ENCODE measurements around the gene CCIN. TPM values are rescaled to one million over a fixed set of nuclear protein-coding genes. Genes with fewer than 3 reads are reported as not detected.

CCIN gene
- polyA plus RNA-seq, 1 of the 3 experiments (the other 2 are of a cell fraction): 0.54 TPM

DNA sequence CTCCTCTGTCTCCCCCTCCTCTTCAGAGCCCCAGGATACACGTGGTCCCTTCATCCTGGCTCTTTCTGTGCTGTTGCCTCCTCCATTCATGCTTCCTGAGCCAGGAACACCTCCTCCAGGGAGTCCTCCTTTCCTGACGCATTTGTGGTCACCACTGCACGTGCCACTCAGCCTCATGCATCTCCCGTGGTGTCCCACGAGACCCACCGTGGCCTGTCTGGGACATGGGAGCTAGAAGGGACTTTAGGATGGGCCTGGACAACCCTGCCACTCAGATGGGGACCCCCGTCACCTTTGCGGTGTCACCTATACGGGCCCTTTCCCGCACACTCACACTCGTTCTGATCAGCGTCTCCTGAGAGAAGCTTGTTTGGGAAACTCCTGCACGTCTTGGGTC, 25.9 kb upstream of the CCIN start:
- Histone ChIP-seq H3F3A (replicated peaks; ENCODE audit: insufficient read depth) (peaks cover 12% of the 10 kb centered on the region), H3K36me3 (replicated peaks in 1 of 2; ENCODE audit: control insufficient read depth in 1 of 2, insufficient read depth in 2 of 2, low read length in 1 of 2) (peaks cover 0 to 23% of the 10 kb centered on the region in 2 experiments), H3K4me3 (ENCODE audit: low read depth in 2 of 2, low read length in 1 of 2) (no peak overlapping the region), H4K20me1 (ENCODE audit: insufficient read depth) (peaks cover 3% of the 10 kb centered on the region), H3K27ac (ENCODE audit: low read depth in 2 of 2, low read length in 1 of 2) (no peak overlapping the region), H3K79me2 (ENCODE audit: insufficient read depth) (peaks cover 35% of the 10 kb centered on the region; the same call in 1 of the 2 replicates), H3K4me1 (ENCODE audit: control insufficient read depth in 1 of 2, insufficient read depth in 2 of 2, low read depth in 1 of 2, low read length in 1 of 2) (peaks cover 7 to 13% of the 10 kb centered on the region in 2 experiments; a peak in 3 of 4 replicates), H3K9me3 (no peaks in the 10 kb centered on the region), H3K27me3 (ENCODE audit: insufficient read depth) (no peaks in the 10 kb centered on the region), H3K9ac (no peak overlapping the region), H3K4me2 (no peak overlapping the region), H3K9me2 (no peaks in the 10 kb centered on the region), H2AFZ (ENCODE audit: low read depth) (no peak overlapping the region)
- WGBS (ENCODE audit: low lambda C conversion rate): 91% methylated on average over 13 of the region's 13 CpGs
- no peak for DNase-seq
- ChIA-PET CTCF (interaction anchor here (0.6 to 8.1 kb wide), 3 partner anchors 23 to 186 kb away, joined by 3 to 113 read pairs (median 14); partner anchors contain the start of gene CCIN), POLR2A (no interaction called here)
- TF ChIP-seq, protein P1, sequence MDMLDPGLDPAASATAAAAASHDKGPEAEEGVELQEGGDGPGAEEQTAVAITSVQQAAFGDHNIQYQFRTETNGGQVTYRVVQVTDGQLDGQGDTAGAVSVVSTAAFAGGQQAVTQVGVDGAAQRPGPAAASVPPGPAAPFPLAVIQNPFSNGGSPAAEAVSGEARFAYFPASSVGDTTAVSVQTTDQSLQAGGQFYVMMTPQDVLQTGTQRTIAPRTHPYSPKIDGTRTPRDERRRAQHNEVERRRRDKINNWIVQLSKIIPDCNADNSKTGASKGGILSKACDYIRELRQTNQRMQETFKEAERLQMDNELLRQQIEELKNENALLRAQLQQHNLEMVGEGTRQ (IDR thresholded peaks at IDR 0.05; ENCODE audit: borderline replicate concordance, low read depth, low read length): no peak
- TF ChIP-seq YY1 (IDR thresholded peaks at IDR 0.05; ENCODE audit: low read depth): no peak
- TF ChIP-seq, protein P2, sequence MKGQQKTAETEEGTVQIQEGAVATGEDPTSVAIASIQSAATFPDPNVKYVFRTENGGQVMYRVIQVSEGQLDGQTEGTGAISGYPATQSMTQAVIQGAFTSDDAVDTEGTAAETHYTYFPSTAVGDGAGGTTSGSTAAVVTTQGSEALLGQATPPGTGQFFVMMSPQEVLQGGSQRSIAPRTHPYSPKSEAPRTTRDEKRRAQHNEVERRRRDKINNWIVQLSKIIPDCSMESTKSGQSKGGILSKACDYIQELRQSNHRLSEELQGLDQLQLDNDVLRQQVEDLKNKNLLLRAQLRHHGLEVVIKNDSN (IDR thresholded peaks at IDR 0.05; ENCODE audit: borderline replicate concordance, low read depth): no peak
- TF ChIP-seq FOSL2 (IDR thresholded peaks at IDR 0.05; ENCODE audit: borderline replicate concordance, low read depth): no peak
- no peak for TF ChIP-seq TCF12 (IDR thresholded peaks at IDR 0.05)
- TF ChIP-seq SIN3A (IDR thresholded peaks at IDR 0.05; ENCODE audit: borderline replicate concordance, low read depth, low read length): no peak
- no peak for TF ChIP-seq NFIC (IDR thresholded peaks at IDR 0.05; ENCODE audit: borderline replicate concordance)
- TF ChIP-seq ELF1 (IDR thresholded peaks at IDR 0.05): no peak
- no peak for TF ChIP-seq GATA2 (CRISPR knock-in tag; IDR thresholded peaks at IDR 0.05)

DNA sequence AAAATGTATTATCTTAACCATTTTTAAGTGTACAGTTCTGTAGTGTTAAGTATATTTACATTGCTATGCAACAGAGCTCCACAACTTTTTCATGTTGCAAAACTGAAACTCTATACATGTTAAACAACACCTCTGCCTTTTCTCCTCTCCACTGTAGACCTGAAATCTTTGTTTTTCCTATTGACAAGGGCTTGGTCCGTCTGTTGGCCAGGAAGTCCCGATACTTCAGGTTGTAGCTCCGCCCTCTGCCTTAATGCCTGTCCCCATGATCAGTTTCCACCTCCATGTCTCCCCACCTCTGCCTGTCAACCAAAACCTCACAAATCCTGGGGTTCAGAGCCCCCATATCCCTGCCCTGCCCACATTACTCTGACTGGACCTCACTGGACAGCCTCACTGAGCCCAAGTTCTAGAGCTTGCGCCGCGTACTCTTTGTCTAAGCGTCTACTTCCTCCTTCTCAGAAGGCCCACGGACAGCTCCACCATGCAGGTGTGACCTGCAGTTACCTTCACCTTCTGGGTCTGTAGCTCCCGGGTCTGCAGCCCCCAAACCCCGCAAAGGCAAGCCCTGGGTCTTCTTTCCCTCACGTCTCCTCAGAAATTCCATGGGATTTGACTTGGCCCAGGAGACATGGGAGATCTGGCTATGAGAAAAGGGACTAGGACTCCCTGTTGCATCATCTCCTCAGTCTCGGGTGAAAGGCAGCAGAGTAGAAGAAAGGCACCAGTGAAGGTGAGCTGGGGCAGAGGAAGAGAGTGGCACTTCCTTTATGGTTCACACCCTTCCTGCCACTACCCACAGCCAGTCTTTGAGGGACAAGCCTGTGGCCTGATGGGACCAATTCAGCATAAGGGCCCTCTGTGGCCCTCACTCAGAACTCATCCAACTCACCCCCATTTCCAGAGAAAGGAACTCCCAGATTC, 24.6 kb upstream of the CCIN start:
- no peak for DNase-seq
- Histone ChIP-seq H3K27ac (ENCODE audit: low read depth in 2 of 2, low read length in 1 of 2) (no peak overlapping the region), H3K79me2 (ENCODE audit: insufficient read depth) (peaks cover 27% of the 10 kb centered on the region; the same call in 1 of the 2 replicates), H2AFZ (ENCODE audit: low read depth) (no peak overlapping the region), H3K4me2 (no peak overlapping the region), H3K9me3 (no peaks in the 10 kb centered on the region), H3K4me1 (ENCODE audit: control insufficient read depth in 1 of 2, insufficient read depth in 2 of 2, low read depth in 1 of 2, low read length in 1 of 2) (peaks cover 13 to 26% of the 10 kb centered on the region in 2 experiments; a peak in 3 of 4 replicates), H3K4me3 (ENCODE audit: low read depth in 2 of 2, low read length in 1 of 2) (no peak overlapping the region), H3K36me3 (replicated peaks in 1 of 2; ENCODE audit: control insufficient read depth in 1 of 2, insufficient read depth in 2 of 2, low read length in 1 of 2) (peaks cover 0 to 23% of the 10 kb centered on the region in 2 experiments), H3K9ac (no peak overlapping the region), H3F3A (replicated peaks; ENCODE audit: insufficient read depth) (peaks cover 25% of the 10 kb centered on the region), H3K9me2 (no peaks in the 10 kb centered on the region), H4K20me1 (ENCODE audit: insufficient read depth) (no peaks in the 10 kb centered on the region; the same call in 1 of the 2 replicates), H3K27me3 (ENCODE audit: insufficient read depth) (no peaks in the 10 kb centered on the region)
- CTCF ChIA-PET: interaction anchor here (2.1 to 2.4 kb wide), 2 partner anchors 20 to 22 kb away, joined by 6 to 14 read pairs; no protein-coding TSS in a partner anchor
- POLR2A ChIA-PET: no interaction called here
- 91% methylated on average over 11 of the region's 12 CpGs for WGBS (ENCODE audit: low lambda C conversion rate)
- no peak for TF ChIP-seq EP300 (IDR thresholded peaks at IDR 0.05; ENCODE audit: borderline replicate concordance in 1 of 2, low read depth in 1 of 2, low read length in 1 of 2)

Measured in SK-N-SH (cell line).